Activated CD8-positive, alpha-beta T cell treated with anti-CD3 and anti-CD28 coated beads for 36 hours (primary cell): Measurements from ENCODE around the gene STARD5. TPM values are rescaled to one million over a fixed set of nuclear protein-coding genes. Genes with fewer than 3 reads are reported as not detected.

Experiments used
- ATAC-seq: fragments of 200-7000 bp; cut with Tn5 transposase; one replicate; pipeline ENCODE4 v1.10.0; 2021; ENCODE audit warnings: mild to moderate bottlenecking, moderate library complexity
- CTCF ChIA-PET: fragments of 350-600 bp; sonication (Branson Sonifier 250); formaldehyde crosslinking; loops from one replicate; lab custom pipeline; 2021; ENCODE audit warnings: antibody characterized with exemption; lab: Charles Lee
- POLR2A ChIA-PET: fragments of 350-600 bp; sonication (Branson Sonifier 250); formaldehyde crosslinking; loops from one replicate; lab custom pipeline; 2021; ENCODE audit warnings: antibody characterized with exemption; lab: Charles Lee
- DNase-seq: peaks from one replicate; pipeline ENCODE4 v3.0.0-alpha.2; 2020
- H3K27ac Mint-ChIP-seq: one replicate; pipeline ENCODE4 v1.8.0; 2021; ENCODE audit warnings: mild to moderate bottlenecking, mixed read lengths
- H3K27me3 Mint-ChIP-seq: one replicate; pipeline ENCODE4 v1.8.0; 2021; ENCODE audit warnings: mixed read lengths
- H3K36me3 Mint-ChIP-seq: one replicate; pipeline ENCODE4 v1.8.0; 2021; ENCODE audit warnings: low read depth, mixed read lengths
- H3K4me1 Mint-ChIP-seq: one replicate; pipeline ENCODE4 v1.8.0; 2021; ENCODE audit warnings: low read depth, mixed read lengths
- H3K4me3 Mint-ChIP-seq: one replicate; pipeline ENCODE4 v1.8.0; 2021; ENCODE audit warnings: mild to moderate bottlenecking, moderate library complexity, mixed read lengths
- H3K9me3 Mint-ChIP-seq: one replicate; pipeline ENCODE4 v1.8.0; 2021; ENCODE audit warnings: mixed read lengths
- CTCF ChIP-seq: fragments of 200-600 bp; IDR thresholded peaks from one replicate; pipeline ENCODE4 v1.8.0; 2022; ENCODE audit warnings: antibody characterized with exemption, mild to moderate bottlenecking
- intact Hi-C: fragments of 100-400 bp; cut with micrococcal nuclease; formaldehyde crosslinking; loops from one replicate; pipeline ENCODE4 v1.10.0; 2022
- total RNA-seq, 2 experiments: library from RNA; stranded (reverse); gene quantifications; one replicate each; pipeline ENCODE4 v1.2.3, GENCODE V29; 2021

Gene STARD5
- total RNA-seq, 2 experiments from 2014 or later = 6.7 to 6.9 TPM

DNA sequence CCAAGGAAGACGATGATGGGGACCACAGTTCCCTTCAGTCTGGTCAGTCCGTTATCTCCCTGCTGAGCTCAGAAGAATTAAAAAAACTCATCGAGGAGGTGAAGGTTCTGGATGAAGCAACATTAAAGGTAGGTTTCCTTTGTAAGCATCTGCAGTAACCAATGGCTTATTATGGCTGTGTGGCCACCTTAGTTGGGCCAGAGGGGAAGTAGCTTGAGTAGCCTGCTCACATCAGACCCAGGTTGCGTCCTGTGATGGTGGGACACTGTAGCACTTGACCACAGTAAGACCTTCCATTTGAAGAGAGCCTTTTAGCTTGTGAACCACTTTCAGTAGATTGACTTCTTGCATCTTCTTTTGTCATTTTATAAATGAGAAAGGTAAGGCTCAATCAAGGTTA lies 22.6 kb downstream of the STARD5 start:
- H3K9me3 Mint-ChIP-seq = no peaks in the 10 kb centered on the region
- no peaks in the 10 kb centered on the region for H3K27me3 Mint-ChIP-seq
- ATAC-seq (no peak), DNase-seq (no peak)
- intact Hi-C loops = no loop called here
- TF ChIP-seq CTCF = no peak
- H3K4me1 Mint-ChIP-seq = peaks cover 54% of the 10 kb centered on the region
- H3K27ac Mint-ChIP-seq = peak overlapping the region; percentile 98
- POLR2A ChIA-PET = interaction anchor here (1.2 to 7.5 kb wide), 9 partner anchors 9 to 27 kb away, joined by 4 to 37 read pairs (median 7); partner anchors contain the start of gene STARD5
- H3K4me3 Mint-ChIP-seq = peak overlapping the region; percentile 98
- CTCF ChIA-PET = interaction anchor here (1.5 to 7.3 kb wide), 5 partner anchors 10 to 36 kb away, joined by 3 to 58 read pairs (median 18); partner anchors contain the start of gene STARD5
- peaks cover 97% of the 10 kb centered on the region for H3K36me3 Mint-ChIP-seq

- peak overlapping the region; percentile 98 for H3K27ac Mint-ChIP-seq
- TF ChIP-seq CTCF = no peak
- H3K4me3 Mint-ChIP-seq = peak overlapping the region; percentile 98
- CTCF ChIA-PET = interaction anchor here (1.1 to 7.3 kb wide), 7 partner anchors 8 to 37 kb away, joined by 3 to 58 read pairs (median 4); no protein-coding TSS in a partner anchor
- intact Hi-C loops = loop anchor here (10.0 kb wide), 2 partner anchors 305 to 1235 kb away; no protein-coding TSS in a partner anchor
- no peaks in the 10 kb centered on the region for H3K27me3 Mint-ChIP-seq
- H3K36me3 Mint-ChIP-seq = peaks cover 92% of the 10 kb centered on the region
- ATAC-seq (no peak), DNase-seq (no peak)
- POLR2A ChIA-PET = interaction anchor here (1.4 to 7.5 kb wide), 7 partner anchors 9 to 24 kb away, joined by 5 to 37 read pairs (median 14); partner anchors contain the start of gene STARD5
- H3K9me3 Mint-ChIP-seq = no peaks in the 10 kb centered on the region
- H3K4me1 Mint-ChIP-seq = peaks cover 55% of the 10 kb centered on the region
Observed at GRCh38 chr15:81299630-81300273, 24.2 kb downstream of the STARD5 start.

GRCh38 chr15:81299156-81299555 lies 24.8 kb downstream of the STARD5 start:
- intact Hi-C loops = loop anchor here (10.0 kb wide), 2 partner anchors 304 to 1236 kb away; no protein-coding TSS in a partner anchor
- no peak for ATAC-seq

GRCh38 chr15:81298611-81299010 lies 25.3 kb downstream of the STARD5 start:
- peaks cover 87% of the 10 kb centered on the region for H3K36me3 Mint-ChIP-seq
- no peaks in the 10 kb centered on the region for H3K9me3 Mint-ChIP-seq
- no peak for DNase-seq
- peak overlapping the region; percentile 98 for H3K27ac Mint-ChIP-seq
- ChIA-PET CTCF (interaction anchor here (2.5 to 7.3 kb wide), 3 partner anchors 10 to 32 kb away, joined by 10 to 58 read pairs (median 19); no protein-coding TSS in a partner anchor), POLR2A (interaction anchor here (0.9 to 7.5 kb wide), 6 partner anchors 8 to 24 kb away, joined by 3 to 37 read pairs (median 12); partner anchors contain the start of gene STARD5)
- TF ChIP-seq CTCF = no peak
- H3K27me3 Mint-ChIP-seq = no peaks in the 10 kb centered on the region
- peak overlapping the region; percentile 98 for H3K4me3 Mint-ChIP-seq
- H3K4me1 Mint-ChIP-seq = peaks cover 54% of the 10 kb centered on the region
- intact Hi-C loops = loop anchor here (10.0 kb wide), 2 partner anchors 304 to 1236 kb away; no protein-coding TSS in a partner anchor
- no peak for ATAC-seq

More at GRCh38 chr15:81299156-81299555, 24.8 kb downstream of the STARD5 start:
- Mint-ChIP-seq H3K27ac (peak overlapping the region; percentile 98), H3K27me3 (no peaks in the 10 kb centered on the region), H3K36me3 (peaks cover 90% of the 10 kb centered on the region), H3K4me1 (peaks cover 55% of the 10 kb centered on the region), H3K4me3 (peak overlapping the region; percentile 98), H3K9me3 (no peaks in the 10 kb centered on the region)
- POLR2A ChIA-PET = interaction anchor here (0.9 to 7.5 kb wide), 6 partner anchors 9 to 24 kb away, joined by 3 to 37 read pairs (median 12); partner anchors contain the start of gene STARD5
- TF ChIP-seq CTCF = no peak
- CTCF ChIA-PET = interaction anchor here (1.1 to 7.3 kb wide), 5 partner anchors 9 to 38 kb away, joined by 3 to 58 read pairs (median 10); no protein-coding TSS in a partner anchor
- DNase-seq = no peak
